ENCODE data around the gene ZNF200. TPM values are rescaled to one million over a fixed set of nuclear protein-coding genes. Genes with fewer than 3 reads are reported as not detected.
"Not testable (repeated sequence)": the region's sequence is repeated elsewhere in the genome, so short reads cannot be mapped to it uniquely, and the experiment has no call there.

The ZNF200 gene
- 11.0 and 12.2 TPM in 2 replicates for total RNA-seq

GRCh38 chr16:3234857-3235561 is at the start of gene ZNF200:
ZNF200 (minus strand) TSS chr16:3235158; CDS start chr16:3233755, 1,403 bp downstream.
- Mint-ChIP-seq H3K36me3 (ENCODE audit: low read depth) (peaks cover 39% of the 10 kb centered on the region), H3K4me3 (ENCODE audit: low read depth) (peak within 1 kb of the TSS; percentile 97), H3K27me3 (ENCODE audit: low read depth) (peaks cover 2% of the 10 kb centered on the region), H3K27ac (peak within 1 kb of the TSS; percentile 91), H3K9me3 (peaks cover 31% of the 10 kb centered on the region), H3K4me1 (ENCODE audit: low read depth) (peaks cover 15% of the 10 kb centered on the region)
- peak; percentile 91 for DNase-seq (ENCODE audit: low spot score)
- intact Hi-C loops (cut with micrococcal nuclease): loop anchor here (1.0 to 2.0 kb wide), 3 partner anchors 29 to 166 kb away; partner anchors contain the start of genes ZNF174, ZNF263 and ZSCAN32

- Mint-ChIP-seq H3K9me3 (peaks cover 35% of the 10 kb centered on the region), H3K27me3 (ENCODE audit: low read depth) (no peaks in the 10 kb centered on the region), H3K36me3 (ENCODE audit: low read depth) (peaks cover 54% of the 10 kb centered on the region), H3K27ac (peak overlapping the region; percentile 97), H3K4me1 (ENCODE audit: low read depth) (peaks cover 16% of the 10 kb centered on the region), H3K4me3 (ENCODE audit: low read depth) (peak overlapping the region; percentile 98)
- DNase-seq (ENCODE audit: low spot score): no peak
- intact Hi-C loops (cut with micrococcal nuclease): loop anchor here (1.0 to 5.0 kb wide), 8 partner anchors 19 to 219 kb away; partner anchors contain the start of genes CLUAP1, TIGD7, ZNF174 and ZNF200
Observed at GRCh38 chr16:3283543-3284447, 48.8 kb upstream of the ZNF200 start.

- Mint-ChIP-seq H3K9me3 (peaks cover 31% of the 10 kb centered on the region), H3K27me3 (ENCODE audit: low read depth) (peaks cover 3% of the 10 kb centered on the region), H3K4me3 (ENCODE audit: low read depth) (peak within 1 kb of the TSS; percentile 98), H3K27ac (peak within 1 kb of the TSS; percentile 97), H3K4me1 (ENCODE audit: low read depth) (peaks cover 16% of the 10 kb centered on the region), H3K36me3 (ENCODE audit: low read depth) (peaks cover 46% of the 10 kb centered on the region)
- DNase-seq (ENCODE audit: low spot score): peak; percentile 93
- intact Hi-C loops (cut with micrococcal nuclease): loop anchor here (1.0 to 5.0 kb wide), 8 partner anchors 19 to 219 kb away; partner anchors contain the start of genes CLUAP1, TIGD7, ZNF174 and ZNF200
Observed at GRCh38 chr16:3282730-3283542, 48.0 kb upstream of the ZNF200 start, which contains the start of gene ZNF263. ZNF263 (plus strand) TSS chr16:3283491; CDS start chr16:3283819, 328 bp downstream.

- intact Hi-C loops (cut with micrococcal nuclease): loop anchor here (2.0 to 5.0 kb wide), 5 partner anchors 23 to 220 kb away; partner anchors contain the start of genes CLUAP1, TIGD7 and ZNF75A
- Mint-ChIP-seq H3K4me1 (ENCODE audit: low read depth) (peaks cover 16% of the 10 kb centered on the region), H3K27me3 (ENCODE audit: low read depth) (peaks cover 7% of the 10 kb centered on the region), H3K4me3 (ENCODE audit: low read depth) (peak overlapping the region; percentile 98), H3K27ac (peak overlapping the region; percentile 64), H3K36me3 (ENCODE audit: low read depth) (peaks cover 38% of the 10 kb centered on the region), H3K9me3 (peaks cover 25% of the 10 kb centered on the region)
- DNase-seq (ENCODE audit: low spot score): no peak
Observed at GRCh38 chr16:3282103-3282729, 47.3 kb upstream of the ZNF200 start.

GRCh38 chr16:3281222-3281820 is 46.4 kb upstream of the ZNF200 start:
- H3K27ac Mint-ChIP-seq: no peak overlapping the region
- no peak for DNase-seq (ENCODE audit: low spot score)
- peak overlapping the region; percentile 98 for H3K4me3 Mint-ChIP-seq (ENCODE audit: low read depth)
- H3K27me3 Mint-ChIP-seq (ENCODE audit: low read depth): peaks cover 11% of the 10 kb centered on the region
- intact Hi-C loops (cut with micrococcal nuclease): loop anchor here (5.0 kb wide), 4 partner anchors 99 to 221 kb away; partner anchors contain the start of gene CLUAP1
- H3K36me3 Mint-ChIP-seq (ENCODE audit: low read depth): peaks cover 30% of the 10 kb centered on the region
- H3K9me3 Mint-ChIP-seq: peaks cover 19% of the 10 kb centered on the region
- H3K4me1 Mint-ChIP-seq (ENCODE audit: low read depth): peaks cover 16% of the 10 kb centered on the region

GRCh38 chr16:3276679-3277078 is 41.7 kb upstream of the ZNF200 start:
- no peak overlapping the region for H3K27ac Mint-ChIP-seq
- no peak overlapping the region for H3K4me3 Mint-ChIP-seq (ENCODE audit: low read depth)
- no peaks in the 10 kb centered on the region for H3K36me3 Mint-ChIP-seq (ENCODE audit: low read depth)
- peaks cover 5% of the 10 kb centered on the region for H3K9me3 Mint-ChIP-seq
- peaks cover 15% of the 10 kb centered on the region for H3K27me3 Mint-ChIP-seq (ENCODE audit: low read depth)
- no peak for DNase-seq (ENCODE audit: low spot score)
- no peaks in the 10 kb centered on the region for H3K4me1 Mint-ChIP-seq (ENCODE audit: low read depth)
- intact Hi-C loops (cut with micrococcal nuclease): no loop called here

GRCh38 chr16:3274947-3275346 is 40.0 kb upstream of the ZNF200 start:
- DNase-seq (ENCODE audit: low spot score): no peak
- Mint-ChIP-seq H3K27ac (no peak overlapping the region), H3K36me3 (ENCODE audit: low read depth) (no peaks in the 10 kb centered on the region), H3K4me1 (ENCODE audit: low read depth) (no peaks in the 10 kb centered on the region), H3K4me3 (ENCODE audit: low read depth) (no peak overlapping the region), H3K9me3 (peaks cover 5% of the 10 kb centered on the region), H3K27me3 (ENCODE audit: low read depth) (peaks cover 15% of the 10 kb centered on the region)
- intact Hi-C loops (cut with micrococcal nuclease): no loop called here

- Mint-ChIP-seq H3K4me3 (ENCODE audit: low read depth) (no peak overlapping the region), H3K27ac (no peak overlapping the region), H3K4me1 (ENCODE audit: low read depth) (no peaks in the 10 kb centered on the region), H3K27me3 (ENCODE audit: low read depth) (peaks cover 15% of the 10 kb centered on the region), H3K36me3 (ENCODE audit: low read depth) (peaks cover 2% of the 10 kb centered on the region), H3K9me3 (peaks cover 7% of the 10 kb centered on the region)
- no peak for DNase-seq (ENCODE audit: low spot score)
- intact Hi-C loops (cut with micrococcal nuclease): no loop called here
Observed at GRCh38 chr16:3274490-3274889, 39.5 kb upstream of the ZNF200 start.

GRCh38 chr16:3271281-3271680 is 36.3 kb upstream of the ZNF200 start:
- peaks cover 12% of the 10 kb centered on the region for H3K9me3 Mint-ChIP-seq
- H3K4me1 Mint-ChIP-seq (ENCODE audit: low read depth); DNase-seq (ENCODE audit: low spot score); H3K27ac Mint-ChIP-seq; H3K4me3 Mint-ChIP-seq (ENCODE audit: low read depth); intact Hi-C loops (cut with micrococcal nuclease); H3K27me3 Mint-ChIP-seq (ENCODE audit: low read depth): not testable (repeated sequence)
- H3K36me3 Mint-ChIP-seq (ENCODE audit: low read depth): peaks cover 22% of the 10 kb centered on the region

GRCh38 chr16:3270718-3271117 is 35.8 kb upstream of the ZNF200 start:
- H3K27ac Mint-ChIP-seq; H3K4me1 Mint-ChIP-seq (ENCODE audit: low read depth); DNase-seq (ENCODE audit: low spot score); H3K27me3 Mint-ChIP-seq (ENCODE audit: low read depth); H3K4me3 Mint-ChIP-seq (ENCODE audit: low read depth); intact Hi-C loops (cut with micrococcal nuclease): not testable (repeated sequence)
- Mint-ChIP-seq H3K36me3 (ENCODE audit: low read depth) (peaks cover 24% of the 10 kb centered on the region), H3K9me3 (peaks cover 12% of the 10 kb centered on the region)

GRCh38 chr16:3268294-3268693 is 33.3 kb upstream of the ZNF200 start:
- H3K4me1 Mint-ChIP-seq (ENCODE audit: low read depth): peaks cover 3% of the 10 kb centered on the region
- no peak overlapping the region for H3K27ac Mint-ChIP-seq
- no peaks in the 10 kb centered on the region for H3K27me3 Mint-ChIP-seq (ENCODE audit: low read depth)
- peaks cover 32% of the 10 kb centered on the region for H3K36me3 Mint-ChIP-seq (ENCODE audit: low read depth)
- no peak for DNase-seq (ENCODE audit: low spot score)
- intact Hi-C loops (cut with micrococcal nuclease): no loop called here
- H3K4me3 Mint-ChIP-seq (ENCODE audit: low read depth): no peak overlapping the region
- H3K9me3 Mint-ChIP-seq: peaks cover 7% of the 10 kb centered on the region

Measured in activated T-helper 2 cell treated with anti-CD3 and anti-CD28 coated beads, Interferon-gamma antibody, Interleukin-2, Interleukin-4, amounts not matched to agents 10 μg/mL and 5 μg/mL and 100 μg/mL, durations not matched to agents 14 hours and 24 hours and 36 hours (primary cell).